Measurements from ENCODE around the gene PURA. TPM values are rescaled to one million over a fixed set of nuclear protein-coding genes. Genes with fewer than 3 reads are reported as not detected.

Gene PURA
- total RNA-seq, 1 donor from 2014 or later = 26.6 TPM

GRCh38 chr5:140157032-140157781 lies 43.3 kb downstream of the PURA start:
- peak overlapping the region; percentile 62 for H3K27ac ChIP-seq (replicated peaks)

GRCh38 chr5:140159014-140159927 lies 45.4 kb downstream of the PURA start:
- intact Hi-C loops (cut with micrococcal nuclease) = no loop called here
- TF ChIP-seq CTCF (IDR thresholded peaks at IDR 0.05; ENCODE audit: borderline replicate concordance) = no peak
- no peak for DNase-seq
- no peak overlapping the region for H3K4me3 ChIP-seq
- no peaks in the 10 kb centered on the region for H3K36me3 ChIP-seq
- no peaks in the 10 kb centered on the region for H3K9me3 ChIP-seq (replicated peaks)
- H3K27me3 ChIP-seq (ENCODE audit: low read depth) = no peaks in the 10 kb centered on the region
- H3K27ac ChIP-seq (replicated peaks) = no peak overlapping the region
- peaks cover 28% of the 10 kb centered on the region for H3K4me1 ChIP-seq

More at GRCh38 chr5:140157032-140157781, 43.3 kb downstream of the PURA start:
- peaks cover 28% of the 10 kb centered on the region for H3K4me1 ChIP-seq
- TF ChIP-seq CTCF (IDR thresholded peaks at IDR 0.05; ENCODE audit: borderline replicate concordance) = peak; percentile 90
- H3K36me3 ChIP-seq = no peaks in the 10 kb centered on the region
- DNase-seq = peak; percentile 90
- peak overlapping the region; percentile 63 for H3K4me3 ChIP-seq
- intact Hi-C loops (cut with micrococcal nuclease) = loop anchor here (2.0 kb wide), 1 partner anchor 84 kb away; no protein-coding TSS in a partner anchor
- H3K9me3 ChIP-seq (replicated peaks) = no peaks in the 10 kb centered on the region
- no peaks in the 10 kb centered on the region for H3K27me3 ChIP-seq (ENCODE audit: low read depth)

GRCh38 chr5:140162275-140162674 lies 48.4 kb downstream of the PURA start:
- H3K27ac ChIP-seq (replicated peaks) = no peak overlapping the region
- intact Hi-C loops (cut with micrococcal nuclease) = no loop called here
- no peak for DNase-seq
- H3K4me1 ChIP-seq = peaks cover 19% of the 10 kb centered on the region
- no peaks in the 10 kb centered on the region for H3K9me3 ChIP-seq (replicated peaks)
- no peaks in the 10 kb centered on the region for H3K27me3 ChIP-seq (ENCODE audit: low read depth)
- H3K36me3 ChIP-seq = no peaks in the 10 kb centered on the region
- TF ChIP-seq CTCF (IDR thresholded peaks at IDR 0.05; ENCODE audit: borderline replicate concordance) = no peak
- H3K4me3 ChIP-seq = no peak overlapping the region

GRCh38 chr5:140162781-140163180 lies 48.9 kb downstream of the PURA start:
- intact Hi-C loops (cut with micrococcal nuclease) = no loop called here
- Histone ChIP-seq H3K4me3 (no peak overlapping the region), H3K27ac (replicated peaks) (no peak overlapping the region), H3K9me3 (replicated peaks) (no peaks in the 10 kb centered on the region), H3K36me3 (no peaks in the 10 kb centered on the region), H3K27me3 (ENCODE audit: low read depth) (no peaks in the 10 kb centered on the region), H3K4me1 (peaks cover 14% of the 10 kb centered on the region)
- no peak for DNase-seq
- no peak for TF ChIP-seq CTCF (IDR thresholded peaks at IDR 0.05; ENCODE audit: borderline replicate concordance)

GRCh38 chr5:140165101-140165922 lies 51.4 kb downstream of the PURA start:
- no peak for DNase-seq
- Histone ChIP-seq H3K9me3 (replicated peaks) (no peaks in the 10 kb centered on the region), H3K27ac (replicated peaks) (peak overlapping the region; percentile 36), H3K36me3 (no peaks in the 10 kb centered on the region), H3K27me3 (ENCODE audit: low read depth) (no peaks in the 10 kb centered on the region), H3K4me1 (peaks cover 14% of the 10 kb centered on the region), H3K4me3 (no peak overlapping the region)
- no peak for TF ChIP-seq CTCF (IDR thresholded peaks at IDR 0.05; ENCODE audit: borderline replicate concordance)
- intact Hi-C loops (cut with micrococcal nuclease) = no loop called here
